T-helper 2 cell (primary cell): ENCODE data around the gene ATG12.
"Not testable (repeated sequence)": the region's sequence is repeated elsewhere in the genome, so short reads cannot be mapped to it uniquely, and the experiment has no call there.

Experiments used
- DNase-seq, 5 experiments: peaks; one replicate each; pipeline versions ENCODE4 v3.0.0 to v3.0.0-alpha.2; 2012 to 2022
- total RNA-seq, 2 donors: gene quantifications; one replicate each; lab custom pipeline; 2026; lab: John Stamatoyannopoulos, UW

ATG12 gene
- total RNA-seq, result 98.2 to 103 reads per million in 2 donors

GRCh38 chr5:115841382-115842088 lies at the start of gene ATG12, which contains the start of gene AP3S1:
ATG12 (minus strand) TSS chr5:115841565; CDS start chr5:115841552, 13 bp downstream.
AP3S1 (plus strand) TSS chr5:115841935; CDS start chr5:115842038, 103 bp downstream.
- peak; percentile 81 to 97 (median 86) for DNase-seq

DNA sequence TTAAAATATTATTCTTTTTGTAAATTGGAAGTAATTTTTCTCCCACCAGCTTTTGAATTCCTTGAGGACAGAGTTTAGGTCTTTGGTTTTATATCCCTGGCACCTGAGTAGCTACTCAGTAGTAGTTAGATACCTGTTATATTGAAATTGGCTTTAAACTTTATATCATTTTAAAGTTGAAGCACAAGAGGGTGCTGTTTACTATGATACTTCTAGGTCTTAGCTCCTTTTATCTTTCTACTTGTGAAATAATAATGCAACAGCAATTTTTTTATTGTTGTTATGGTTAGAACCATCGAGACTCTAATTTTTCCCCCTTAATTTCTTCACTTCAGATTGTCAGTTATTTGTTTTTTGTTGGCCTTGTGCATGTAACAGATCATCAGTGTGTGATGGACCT lies 46.7 kb upstream of the ATG12 start:
- no peak for DNase-seq

DNA sequence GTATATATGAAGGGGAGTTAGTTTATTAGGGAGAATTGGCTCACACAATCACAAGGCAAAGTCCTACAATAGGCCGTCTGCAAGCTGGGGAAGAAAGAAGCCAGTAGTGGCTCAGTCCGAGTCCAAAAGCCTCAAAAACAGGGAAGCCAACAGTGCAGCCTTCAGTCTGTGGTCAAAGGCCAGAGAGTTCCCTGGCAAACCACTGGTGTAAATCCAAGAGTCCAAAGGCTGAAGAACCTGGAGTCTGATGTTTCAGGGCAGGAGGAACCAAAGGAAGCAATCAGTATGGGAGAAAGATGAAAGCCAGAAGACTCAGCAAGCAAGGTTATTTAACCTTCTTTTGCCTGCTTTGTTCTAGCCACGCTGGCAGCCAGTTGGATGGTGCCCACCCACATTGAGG lies 43.8 kb upstream of the ATG12 start:
- DNase-seq, result not testable (repeated sequence)

DNA sequence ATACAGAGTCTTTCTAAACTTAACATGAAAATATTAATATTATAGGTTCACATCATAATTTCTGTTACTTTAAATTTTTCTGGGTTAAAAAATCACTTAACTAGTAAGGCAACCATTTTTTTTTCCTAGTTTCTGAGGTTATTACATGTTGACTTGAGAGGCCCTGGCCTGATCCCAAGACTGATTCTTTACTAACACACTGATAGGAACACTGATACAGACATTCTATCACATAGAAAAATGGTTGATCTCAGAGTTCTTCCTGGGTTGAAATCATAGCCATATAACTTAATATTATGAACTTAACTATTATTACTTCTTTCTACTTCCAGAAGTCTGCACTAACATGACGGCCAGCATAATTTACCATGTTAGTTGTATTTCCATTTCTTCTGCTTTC lies 43.3 kb upstream of the ATG12 start:
- no peak for DNase-seq

- DNase-seq, result not testable (repeated sequence)
These were observed 41.1 kb upstream of the ATG12 start for GRCh38 chr5:115882434-115882833.

- DNase-seq, result not testable (repeated sequence)
These were observed 36.0 kb upstream of the ATG12 start for GRCh38 chr5:115877342-115877741.

GRCh38 chr5:115875447-115875846 lies 34.1 kb upstream of the ATG12 start:
- no peak for DNase-seq

DNA sequence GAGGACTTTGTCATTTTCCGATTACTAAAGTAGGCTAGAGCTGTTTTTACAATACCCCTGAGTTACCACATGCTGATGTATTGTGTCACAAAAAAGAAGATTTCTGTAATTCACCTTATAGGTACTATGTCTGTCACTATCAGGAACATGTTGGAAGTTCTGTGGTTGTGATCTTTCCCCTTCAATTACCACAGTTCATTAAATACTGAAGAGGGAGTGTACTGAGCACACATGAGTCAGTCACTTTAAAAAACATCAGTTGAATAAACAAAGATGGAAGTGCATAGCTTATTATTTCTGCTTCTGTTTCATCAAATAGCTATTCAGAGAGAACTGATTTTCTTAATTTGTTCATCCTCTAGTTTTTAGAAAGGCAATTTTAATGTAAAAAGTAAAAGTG lies 32.0 kb upstream of the ATG12 start:
- DNase-seq, result no peak

- no peak for DNase-seq
These were observed 31.1 kb upstream of the ATG12 start for GRCh38 chr5:115872447-115872846.

DNA sequence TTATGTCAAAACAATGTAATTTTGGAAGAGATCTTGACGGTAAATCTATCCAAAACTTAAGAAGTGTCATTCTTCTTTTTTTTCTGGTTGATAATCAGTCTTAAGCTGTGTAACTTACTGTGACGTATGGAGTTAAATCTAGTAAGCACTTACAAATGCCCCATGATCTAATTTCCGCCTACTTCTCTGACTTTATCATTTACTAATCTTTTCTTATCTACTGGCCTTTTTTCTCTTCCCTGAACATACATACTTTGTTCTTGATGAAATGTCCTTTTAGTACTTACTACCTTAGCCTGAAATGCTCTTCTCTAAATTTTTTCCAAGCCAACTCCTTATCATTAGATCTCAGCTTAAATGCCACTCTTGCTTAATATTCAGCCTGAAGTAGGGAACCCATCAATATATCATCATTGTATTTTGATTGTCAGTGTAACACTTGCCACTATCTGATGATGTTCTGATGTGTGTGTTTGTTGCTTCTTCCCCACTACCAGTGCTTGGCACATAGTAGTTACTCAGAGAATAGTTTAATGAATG lies 28.0 kb upstream of the ATG12 start:
- DNase-seq, result no peak

GRCh38 chr5:115859378-115859777 lies 18.0 kb upstream of the ATG12 start:
- no peak for DNase-seq

DNA sequence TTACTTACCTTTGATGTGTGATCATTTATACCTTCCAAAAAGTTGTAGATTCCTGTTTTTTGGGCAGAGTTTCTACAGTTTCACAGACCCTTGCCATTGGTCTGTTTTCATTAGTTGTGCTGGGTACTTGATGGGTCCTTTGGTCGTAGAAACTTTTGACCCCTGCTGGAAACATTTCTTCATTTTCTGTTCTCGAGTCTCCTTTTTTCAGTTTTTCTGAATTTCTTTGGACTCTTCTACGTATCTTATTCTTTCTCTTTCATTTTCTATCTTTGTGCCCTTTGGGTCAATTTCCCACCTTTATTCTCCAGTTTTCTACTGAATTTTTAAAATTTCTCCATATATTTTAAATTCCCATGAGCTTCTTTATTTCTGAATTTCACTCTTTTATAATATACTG lies 17.0 kb upstream of the ATG12 start:
- DNase-seq, result no peak

GRCh38 chr5:115857626-115858349 lies 16.4 kb upstream of the ATG12 start:
- DNase-seq, result no peak

DNA sequence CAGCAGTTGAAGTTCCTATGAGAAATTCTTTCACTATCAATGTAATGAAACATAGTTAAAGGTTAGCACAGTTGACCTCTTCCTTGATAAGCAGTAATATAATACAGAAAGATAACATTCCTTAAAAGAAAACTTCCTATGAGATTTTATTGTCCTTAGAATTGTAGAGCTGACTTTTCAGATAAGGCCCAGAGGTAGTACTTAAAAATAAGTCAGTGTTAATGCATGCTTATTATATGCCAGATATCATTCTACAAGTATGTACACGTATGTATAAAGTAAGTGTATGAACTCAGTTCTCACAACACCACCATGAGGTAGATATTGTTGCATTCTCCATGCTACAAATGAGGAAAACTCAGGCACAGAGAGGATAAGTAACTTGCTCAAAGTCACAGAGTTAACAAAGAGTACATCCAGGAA lies 15.7 kb upstream of the ATG12 start:
- DNase-seq, result no peak

- no peak for DNase-seq
These were observed 14.6 kb upstream of the ATG12 start for GRCh38 chr5:115855959-115856358.

DNA sequence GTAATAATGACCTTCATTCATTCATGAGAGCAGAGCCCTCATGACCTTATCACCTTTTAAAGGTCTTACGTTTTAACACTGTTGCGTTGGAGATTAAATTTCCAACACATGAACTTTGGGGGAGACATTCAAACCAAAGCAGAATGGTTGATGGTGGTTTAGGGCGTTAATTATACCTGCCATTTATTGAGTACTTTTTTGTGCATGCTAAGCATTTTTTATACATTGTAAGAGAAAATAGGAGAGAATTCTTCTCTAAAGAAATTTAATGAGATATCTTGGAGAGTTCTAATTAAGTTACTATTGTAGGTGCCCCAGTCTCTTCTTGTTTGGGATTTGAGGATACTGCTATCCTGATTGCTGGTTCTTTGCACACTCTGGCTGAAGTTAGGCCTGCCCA lies 12.8 kb upstream of the ATG12 start:
- DNase-seq, result no peak

GRCh38 chr5:115850744-115851416 lies 9.5 kb upstream of the ATG12 start:
- DNase-seq, result no peak

- no peak for DNase-seq
These were observed 8.0 kb upstream of the ATG12 start for GRCh38 chr5:115849258-115849798.

- no peak for DNase-seq
These were observed 5.9 kb upstream of the ATG12 start for GRCh38 chr5:115847290-115847689.

DNA sequence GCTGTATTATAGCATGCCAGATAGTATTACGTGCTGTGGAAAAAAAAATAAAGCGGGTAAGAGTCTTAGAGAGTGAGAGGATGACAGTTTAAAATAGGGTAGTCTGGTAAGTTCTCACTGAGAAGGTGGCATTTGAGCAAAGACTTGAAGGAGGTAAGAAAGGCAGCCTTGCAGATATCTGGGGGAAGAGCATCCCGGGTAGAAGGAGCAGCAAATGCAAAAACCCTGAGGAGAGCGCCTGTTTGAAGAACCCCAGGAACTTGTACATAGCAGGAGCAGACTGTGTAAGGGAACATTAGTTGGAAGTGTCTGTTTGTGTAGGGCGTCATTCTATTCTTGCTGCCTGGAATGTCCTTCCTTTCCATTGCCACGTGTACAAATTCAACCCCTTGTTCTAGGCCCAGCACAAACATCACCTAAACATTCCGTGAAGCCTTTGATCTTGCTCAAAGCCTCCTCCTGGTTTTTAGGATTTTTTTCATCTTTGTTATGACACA lies 3.0 kb upstream of the ATG12 start:
- DNase-seq, result no peak

DNA sequence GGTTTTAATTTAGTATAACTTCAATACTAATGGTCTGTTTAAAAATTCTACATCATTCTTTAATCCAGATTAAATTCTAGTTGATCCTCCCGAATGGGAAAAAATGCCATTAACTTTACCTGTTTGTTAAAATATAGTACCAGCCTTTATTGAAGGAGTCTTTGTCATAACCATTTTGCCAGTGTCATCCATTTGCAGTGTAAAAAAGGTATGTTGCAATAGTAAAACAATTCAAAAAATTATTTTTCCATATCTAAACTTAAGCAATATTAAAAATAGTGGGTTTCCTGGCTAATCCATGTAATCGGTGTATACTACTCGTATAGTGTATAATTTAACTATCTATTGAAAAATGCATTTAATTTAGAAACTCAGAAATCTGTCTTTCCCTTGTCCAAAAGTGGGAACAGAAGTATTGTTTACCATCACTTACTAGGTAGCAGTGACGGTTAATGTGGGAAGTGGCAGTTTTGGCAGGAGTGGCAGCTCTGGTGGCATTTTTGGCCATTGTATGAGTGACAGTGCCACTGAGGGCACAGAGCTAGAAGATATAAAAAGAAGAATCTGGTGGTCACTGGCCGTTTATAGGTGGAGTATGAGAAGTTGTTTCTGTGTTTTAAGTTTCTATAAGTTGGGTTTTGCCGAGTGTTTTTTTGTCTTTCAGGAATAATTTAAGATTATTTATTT lies 2.2 kb upstream of the ATG12 start:
- DNase-seq, result no peak

DNA sequence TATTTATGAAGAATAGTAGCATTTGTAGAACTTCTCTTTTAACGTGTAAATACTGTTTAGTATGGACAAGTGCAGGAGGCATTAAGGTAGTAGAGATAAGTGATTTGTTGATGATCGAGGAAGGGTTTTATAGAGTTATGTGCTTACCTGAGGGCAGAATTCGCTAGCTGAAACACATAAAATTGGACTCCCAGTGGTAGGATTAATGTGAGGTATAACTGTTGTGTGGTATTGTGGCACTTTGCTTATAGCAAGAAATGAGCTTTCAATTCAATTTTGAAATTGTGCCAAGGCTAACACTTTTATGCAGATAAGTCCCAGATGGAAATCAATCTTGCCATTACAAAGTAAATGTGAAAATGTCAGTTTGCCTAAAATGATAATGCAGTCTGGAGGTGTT lies 1.6 kb upstream of the ATG12 start:
- peak in 1 of 5 experiments; percentile 8 for DNase-seq
